Measurements from ENCODE around the gene LYRM2.
"Not testable (repeated sequence)": the region's sequence is repeated elsewhere in the genome, so short reads cannot be mapped to it uniquely, and the experiment has no call there.

Gene LYRM2

DNA sequence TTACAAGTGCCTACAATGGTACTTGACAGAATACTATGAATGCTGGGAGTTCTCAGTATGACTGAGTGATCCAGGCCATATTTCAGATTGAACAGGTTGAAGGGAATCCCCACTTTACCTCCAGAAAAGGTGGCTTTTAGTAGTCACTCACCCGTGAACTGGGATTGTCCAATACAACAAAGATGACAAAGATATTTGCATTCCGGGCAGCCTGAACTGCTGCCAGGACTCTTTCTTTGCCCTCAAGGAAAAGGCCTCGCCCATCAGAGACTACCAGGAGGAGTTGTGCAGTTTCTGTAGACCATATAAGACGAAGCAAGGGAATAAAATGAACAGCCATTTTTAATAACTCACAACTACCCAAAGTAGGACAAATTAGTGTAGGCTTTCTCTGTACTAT is 6.3 kb upstream of the LYRM2 start:
- DNase-seq (ENCODE audit: low read depth) = no peak

DNA sequence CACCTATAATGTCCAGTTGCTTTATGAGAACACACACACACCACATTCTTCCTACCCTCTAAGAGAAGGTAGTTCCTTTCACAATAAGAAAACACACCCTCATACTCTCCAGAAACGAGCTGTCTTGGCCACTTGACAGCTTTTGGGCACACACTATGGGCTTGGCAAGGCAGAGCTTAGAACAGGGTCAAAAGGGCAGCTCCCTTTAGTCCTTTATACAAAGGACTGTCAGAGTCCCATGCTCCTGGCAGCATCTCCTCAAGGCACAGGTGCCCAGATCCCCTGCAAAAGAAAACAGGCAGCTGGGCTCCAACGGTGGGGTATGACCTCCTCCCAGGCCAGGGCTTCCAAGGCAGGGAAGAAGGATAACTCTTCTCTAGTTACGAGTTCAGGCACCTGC is 4.9 kb upstream of the LYRM2 start:
- DNase-seq (ENCODE audit: low read depth) = no peak

DNA sequence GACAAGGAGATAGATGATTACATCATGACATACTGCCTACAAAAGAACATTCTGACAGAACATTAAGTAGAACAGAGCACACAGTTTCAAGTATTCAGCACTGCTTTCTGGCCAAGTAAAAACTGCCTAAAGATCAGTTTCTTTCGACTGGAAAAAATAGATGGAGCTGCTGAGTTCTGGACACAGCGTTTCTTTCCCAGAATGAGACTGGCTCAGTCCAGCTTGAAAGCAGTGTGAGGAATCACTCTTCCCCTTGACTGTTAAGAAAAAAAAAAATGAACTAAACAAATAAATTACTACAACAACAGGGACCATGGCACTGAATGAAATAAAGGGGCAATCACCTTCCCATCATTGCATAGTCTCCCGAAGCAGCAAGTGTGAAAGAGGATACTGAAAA is 4.4 kb upstream of the LYRM2 start:
- no peak for DNase-seq (ENCODE audit: low read depth)

DNA sequence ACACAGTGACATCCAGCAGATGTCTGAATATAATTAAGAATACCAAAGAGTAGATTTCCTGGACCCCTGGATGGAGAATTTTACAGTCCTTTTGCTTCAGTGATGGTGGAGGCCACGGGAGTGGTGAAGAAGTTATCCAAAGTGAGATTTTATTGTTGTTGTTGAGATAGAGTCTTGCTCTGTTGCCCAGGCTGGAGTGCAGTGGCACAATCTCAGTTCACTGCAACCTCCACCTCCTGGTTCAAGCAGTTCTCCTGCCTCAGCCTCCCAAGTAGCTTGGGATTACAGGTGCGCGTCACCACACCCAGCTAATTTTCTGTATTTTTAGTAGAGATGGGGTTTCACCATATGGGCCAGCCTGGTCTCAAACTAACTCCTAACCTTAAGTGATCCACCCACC is 3.0 kb upstream of the LYRM2 start:
- not testable (repeated sequence) for DNase-seq (ENCODE audit: low read depth)

DNA sequence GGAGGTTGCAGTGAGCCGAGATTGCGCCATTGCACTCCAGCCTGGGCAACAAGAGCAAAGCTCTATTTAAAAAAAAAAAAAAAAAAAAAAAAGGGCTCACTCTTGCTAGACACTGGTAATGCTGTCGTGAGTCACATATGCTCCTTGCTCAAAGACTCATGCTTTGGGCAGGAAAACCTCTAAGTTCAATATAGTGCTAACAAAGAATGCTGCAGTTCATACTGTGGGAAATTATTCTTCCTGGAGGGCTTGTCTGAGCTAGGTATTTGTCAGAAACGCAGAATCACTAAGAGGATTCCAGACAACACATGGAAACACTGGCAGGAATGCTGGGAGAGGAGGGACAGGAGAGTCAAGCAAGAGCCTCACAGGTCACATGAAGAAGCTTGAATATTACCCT is 2.3 kb upstream of the LYRM2 start:
- DNase-seq (ENCODE audit: low read depth) = no peak

DNA sequence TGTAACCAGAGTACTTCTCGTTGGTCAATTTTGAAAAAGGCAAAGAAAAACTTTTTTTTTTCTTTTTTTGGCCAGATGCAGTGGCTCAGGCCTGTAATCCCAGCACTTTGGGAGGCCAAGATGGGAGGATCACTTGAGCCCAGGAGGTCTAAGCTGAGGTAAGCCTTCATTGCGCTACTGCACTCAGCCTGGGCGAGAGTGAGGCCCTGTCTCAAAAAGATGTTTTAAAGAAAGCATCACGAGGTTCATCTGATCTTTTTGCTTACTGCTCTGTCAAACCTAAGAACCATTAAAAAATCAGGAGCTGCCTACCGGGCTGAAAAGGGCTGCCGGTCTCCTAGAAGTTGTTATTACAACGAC is 607 bp downstream of the LYRM2 start:
- no peak for DNase-seq (ENCODE audit: low read depth)

DNA sequence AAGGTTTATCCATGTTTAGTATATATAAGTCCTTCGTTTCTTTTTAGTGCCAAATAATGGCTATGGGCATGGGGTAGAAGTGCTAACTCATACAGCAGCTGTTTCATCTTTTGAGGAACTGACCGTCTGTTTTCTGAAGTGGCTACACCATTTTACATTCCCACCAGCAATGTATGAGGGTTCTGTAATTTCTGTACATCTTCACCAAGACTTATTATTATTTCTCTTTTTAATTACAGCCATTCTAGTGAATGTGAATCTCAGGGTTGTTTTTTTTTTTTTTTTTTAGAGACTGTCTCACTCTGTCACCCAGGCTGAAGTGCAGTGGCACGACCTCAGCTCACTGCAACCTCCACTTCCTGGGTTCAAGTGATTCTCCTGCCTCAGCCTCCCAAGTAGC is 2.1 kb downstream of the LYRM2 start:
- DNase-seq (ENCODE audit: low read depth) = not testable (repeated sequence)

DNA sequence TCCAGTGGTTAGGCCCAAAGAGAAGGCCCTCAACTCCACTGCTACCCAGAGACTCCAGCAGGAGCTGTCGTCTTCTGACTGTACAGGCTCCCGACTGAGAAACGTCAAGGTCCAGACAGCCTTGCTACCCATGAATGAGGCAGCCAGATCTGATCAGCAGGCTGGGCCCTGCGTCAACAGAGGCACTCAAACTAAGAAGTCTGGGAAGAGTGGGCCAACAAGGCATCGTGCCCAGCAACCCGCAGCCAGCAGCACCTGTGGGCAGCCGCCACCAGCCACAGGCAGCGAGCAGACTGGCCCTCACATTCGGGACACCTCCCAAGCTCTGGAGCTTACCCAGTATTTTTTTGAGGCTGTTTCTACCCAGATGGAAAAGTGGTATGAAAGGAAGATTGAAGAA is 8.1 kb downstream of the LYRM2 start:
- DNase-seq (ENCODE audit: low read depth) = no peak

DNA sequence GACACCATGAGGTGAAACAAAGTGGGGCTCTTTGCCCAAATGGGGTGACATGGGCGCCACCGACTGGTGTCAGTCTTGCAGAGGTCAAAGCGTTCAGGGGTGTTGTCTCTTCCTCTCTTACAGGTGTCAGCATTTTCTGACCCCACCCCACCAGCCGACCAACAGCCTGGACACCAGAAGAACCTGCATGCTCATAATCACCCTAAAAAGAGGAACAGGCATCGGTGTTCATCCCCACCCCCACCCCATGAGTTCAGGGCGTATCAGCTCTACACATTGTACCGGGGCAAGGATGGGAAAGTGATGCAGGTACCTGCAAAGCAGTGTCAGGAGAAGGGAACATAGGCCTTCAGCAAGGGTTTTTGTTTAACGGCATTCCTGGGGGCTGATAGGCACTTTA is 14.8 kb downstream of the LYRM2 start:
- DNase-seq (ENCODE audit: low read depth) = no peak

DNA sequence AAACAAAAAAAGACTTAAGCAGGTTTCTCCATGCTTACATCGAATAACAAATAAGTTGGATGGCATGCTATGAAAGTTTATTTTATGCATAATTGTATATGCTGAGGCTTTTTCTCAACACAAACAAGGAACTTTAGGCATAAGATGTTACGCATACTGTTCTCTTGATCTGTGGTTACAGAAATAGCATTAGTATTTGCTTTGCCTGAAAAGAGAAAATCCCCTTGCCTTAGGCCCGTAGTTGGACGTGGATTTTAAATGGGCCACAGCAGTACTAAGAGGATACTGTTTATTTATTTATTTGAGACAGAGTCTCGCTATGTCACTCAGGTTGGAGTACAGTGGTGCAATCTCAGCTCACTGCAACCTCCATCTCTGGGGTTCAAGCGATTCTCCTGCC is 19.0 kb downstream of the LYRM2 start:
- DNase-seq (ENCODE audit: low read depth) = no peak

DNA sequence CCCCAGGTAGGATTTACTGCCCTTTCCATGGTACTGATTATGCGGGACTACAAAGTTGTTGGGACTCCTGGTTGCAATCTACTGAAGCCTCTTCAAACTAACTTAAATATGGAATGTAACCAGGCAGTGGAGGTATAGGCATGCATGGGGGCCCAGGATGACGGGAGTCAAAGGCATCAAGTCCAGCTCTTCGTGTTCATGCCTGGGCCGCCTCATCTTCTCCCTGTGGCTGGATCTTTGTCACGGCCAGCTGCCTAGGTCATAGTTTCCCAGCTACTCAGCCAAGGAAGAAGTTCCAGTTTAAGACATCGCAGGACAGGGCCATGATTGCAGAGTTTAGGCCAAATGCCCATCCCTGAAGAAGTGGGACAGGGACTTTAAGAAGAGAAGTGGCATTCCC is 20.5 kb downstream of the LYRM2 start:
- DNase-seq (ENCODE audit: low read depth) = no peak

DNA sequence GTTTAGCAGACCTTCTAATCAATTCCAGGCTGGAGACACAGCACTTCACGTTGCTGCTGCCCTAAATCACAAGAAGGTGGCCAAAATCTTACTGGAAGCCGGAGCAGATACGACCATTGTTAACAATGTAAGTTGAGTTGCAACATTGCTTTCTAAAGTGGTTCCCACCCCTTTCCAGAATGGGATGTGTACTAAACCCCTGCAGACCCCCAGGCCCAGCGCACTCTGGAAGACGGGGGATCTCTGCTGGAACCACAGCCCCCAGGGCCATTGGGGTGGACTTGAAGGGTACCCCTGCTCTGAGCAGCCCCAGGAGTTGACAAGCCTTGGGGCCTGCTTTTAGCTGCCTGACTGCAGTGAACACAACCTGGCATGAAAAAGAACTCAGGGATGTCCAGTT is 22.0 kb downstream of the LYRM2 start:
- DNase-seq (ENCODE audit: low read depth) = no peak

DNA sequence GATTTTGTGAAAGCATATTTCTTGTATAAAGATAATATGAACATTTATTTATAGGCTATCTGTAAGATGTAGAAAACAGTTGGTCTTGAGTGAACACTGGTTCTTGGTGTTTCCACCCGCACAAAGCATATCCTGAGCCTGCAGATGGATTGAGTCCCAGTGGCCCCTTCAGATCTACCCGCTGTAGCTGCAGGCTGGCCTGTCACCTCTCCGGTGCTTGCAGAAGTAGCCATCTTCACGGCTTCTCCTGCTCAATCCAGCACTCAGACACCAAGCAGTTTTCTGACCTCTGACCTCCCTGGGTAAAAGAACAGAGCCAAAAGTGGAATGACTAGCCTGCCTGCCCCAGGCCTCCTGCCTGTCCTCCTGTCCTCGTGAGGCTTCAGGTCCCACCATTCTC is 22.7 kb downstream of the LYRM2 start:
- DNase-seq (ENCODE audit: low read depth) = no peak

DNA sequence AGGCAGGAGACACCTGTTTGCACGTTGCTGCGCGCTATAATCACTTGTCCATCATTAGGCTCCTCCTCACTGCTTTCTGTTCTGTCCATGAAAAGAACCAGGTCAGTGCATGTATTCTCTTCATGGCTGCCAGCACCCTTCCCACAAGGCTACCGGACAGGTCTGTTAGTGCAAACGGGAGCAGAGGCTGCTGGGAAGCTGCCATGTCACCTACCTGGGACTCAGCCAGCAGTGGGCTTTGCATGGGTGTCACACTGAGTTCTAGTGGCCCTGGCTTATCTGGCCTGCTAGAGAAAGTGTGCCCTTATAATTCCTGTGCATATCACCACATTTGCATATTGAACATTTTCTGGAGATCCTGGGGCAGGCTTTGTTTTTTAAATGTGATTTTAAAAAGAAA is 24.8 kb downstream of the LYRM2 start:
- DNase-seq (ENCODE audit: low read depth) = no peak

DNA sequence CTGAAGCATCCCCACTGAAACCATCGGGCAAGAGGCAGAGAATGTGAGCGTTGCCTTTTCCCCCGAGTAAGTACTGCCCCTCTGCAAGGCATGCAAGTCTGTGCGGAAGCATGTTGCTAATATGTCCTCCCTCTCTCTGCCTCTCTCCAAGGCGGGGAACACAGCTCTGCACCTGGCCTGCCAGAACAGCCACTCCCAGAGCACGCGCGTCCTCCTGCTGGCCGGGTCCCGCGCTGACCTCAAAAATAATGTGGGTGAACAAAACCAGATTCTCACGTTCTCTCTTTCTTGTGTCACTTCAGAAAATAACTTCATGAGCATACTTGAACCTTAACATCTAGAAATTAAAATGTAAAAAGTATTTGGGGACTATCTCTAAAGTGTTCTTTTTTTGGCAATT is 26.4 kb downstream of the LYRM2 start:
- DNase-seq (ENCODE audit: low read depth) = no peak

DNA sequence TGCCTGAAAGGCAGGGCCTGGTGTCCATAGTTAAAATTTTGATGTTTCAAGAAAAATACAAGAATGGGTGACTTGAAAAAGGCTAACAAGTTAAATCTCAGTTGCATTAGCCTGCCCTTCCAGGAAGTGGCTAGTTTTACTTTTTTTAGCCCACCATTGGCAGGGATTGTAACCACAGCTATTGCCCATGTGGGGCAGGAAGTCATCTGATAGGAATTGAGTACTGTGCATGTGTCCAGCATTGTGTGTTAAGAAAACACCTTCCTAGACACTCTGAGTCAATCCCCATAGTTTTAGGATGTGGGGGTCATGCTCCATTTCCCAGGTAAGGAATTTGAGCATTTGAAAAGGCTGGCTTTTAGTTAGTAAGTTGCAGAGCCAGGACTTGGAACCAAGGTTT is 26.9 kb downstream of the LYRM2 start:
- no peak for DNase-seq (ENCODE audit: low read depth)

DNA sequence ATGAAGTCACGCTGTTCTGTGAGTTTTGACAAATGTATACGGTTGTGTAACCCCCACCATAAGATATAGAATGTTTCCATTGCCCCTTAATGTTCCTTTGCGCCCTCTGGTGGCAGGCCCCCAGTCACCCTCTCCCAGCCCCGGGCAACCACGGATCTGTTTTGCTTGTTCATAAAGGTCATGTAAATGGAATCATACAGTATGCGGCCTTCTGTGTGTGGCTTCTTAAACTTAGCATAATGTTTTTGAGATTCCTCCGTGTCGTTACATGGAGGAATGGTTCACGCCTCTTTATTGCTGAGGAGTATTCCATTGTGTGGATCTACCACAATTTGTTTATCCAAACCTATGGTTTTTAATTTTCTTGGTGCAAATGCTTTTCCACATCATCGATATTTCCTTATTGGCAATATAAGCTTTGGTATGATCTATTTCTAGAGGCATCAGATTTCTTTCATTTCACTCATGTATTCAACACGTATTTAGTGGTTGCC is 28.4 kb downstream of the LYRM2 start:
- DNase-seq (ENCODE audit: low read depth) = peak; percentile 62

DNA sequence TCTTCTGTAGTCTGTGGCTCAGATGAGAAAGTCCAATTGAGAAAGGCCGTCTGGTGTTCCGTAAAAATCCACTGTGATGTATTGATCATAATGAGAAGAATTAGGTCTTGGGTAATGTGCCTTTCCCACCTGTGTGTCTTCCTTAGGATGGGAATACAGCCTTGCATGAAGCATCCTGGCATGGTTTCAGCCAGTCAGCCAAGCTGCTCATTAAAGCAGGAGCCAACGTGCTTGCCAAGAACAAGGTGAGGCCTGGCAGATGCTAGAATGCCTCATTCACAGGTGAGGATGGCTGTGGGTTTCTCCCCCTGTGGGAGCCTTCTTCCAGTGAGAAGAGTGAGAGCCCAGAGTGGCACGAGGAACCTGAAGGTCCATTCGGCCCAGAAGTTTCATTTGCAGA is 32.7 kb downstream of the LYRM2 start:
- DNase-seq (ENCODE audit: low read depth) = no peak

DNA sequence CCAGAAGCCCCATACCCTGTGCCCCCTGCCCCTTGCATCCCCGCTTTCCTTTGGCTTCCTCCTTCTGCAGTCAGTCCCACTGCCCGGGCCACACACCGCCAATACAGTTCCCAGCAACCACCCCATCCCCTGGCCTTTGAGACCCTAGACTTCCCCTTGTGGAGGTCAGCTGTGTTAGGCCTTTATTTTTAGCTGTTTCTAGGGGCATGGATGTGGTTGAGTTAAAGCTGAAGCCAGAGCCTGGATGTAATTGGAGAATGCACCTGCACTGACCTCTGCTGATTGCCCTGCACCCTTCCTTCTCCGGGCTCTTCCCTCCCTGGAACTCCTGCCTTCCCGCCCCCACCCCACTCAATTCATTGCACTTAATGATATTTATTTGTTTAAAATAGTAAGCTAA is 33.9 kb downstream of the LYRM2 start:
- no peak for DNase-seq (ENCODE audit: low read depth)

DNA sequence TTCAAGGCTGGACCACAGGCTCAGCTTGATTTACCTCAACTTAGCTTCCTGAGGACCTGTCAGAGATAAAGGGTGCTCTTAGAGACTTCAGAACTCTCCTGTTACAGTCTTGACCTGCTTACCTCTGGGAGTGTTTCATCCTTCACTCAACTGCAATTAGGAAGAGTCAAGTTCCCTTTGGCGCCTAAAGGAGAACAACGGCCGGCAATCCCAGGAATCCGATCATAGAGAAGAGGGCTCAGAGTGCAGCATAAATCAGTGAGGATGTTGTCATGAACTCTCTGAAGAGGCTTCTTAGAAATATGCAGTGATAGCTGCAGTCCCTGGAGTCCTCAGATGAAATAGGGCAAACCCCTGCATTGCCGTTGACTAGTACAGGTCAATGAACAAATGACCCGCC is 36.4 kb downstream of the LYRM2 start:
- no peak for DNase-seq (ENCODE audit: low read depth)

DNA sequence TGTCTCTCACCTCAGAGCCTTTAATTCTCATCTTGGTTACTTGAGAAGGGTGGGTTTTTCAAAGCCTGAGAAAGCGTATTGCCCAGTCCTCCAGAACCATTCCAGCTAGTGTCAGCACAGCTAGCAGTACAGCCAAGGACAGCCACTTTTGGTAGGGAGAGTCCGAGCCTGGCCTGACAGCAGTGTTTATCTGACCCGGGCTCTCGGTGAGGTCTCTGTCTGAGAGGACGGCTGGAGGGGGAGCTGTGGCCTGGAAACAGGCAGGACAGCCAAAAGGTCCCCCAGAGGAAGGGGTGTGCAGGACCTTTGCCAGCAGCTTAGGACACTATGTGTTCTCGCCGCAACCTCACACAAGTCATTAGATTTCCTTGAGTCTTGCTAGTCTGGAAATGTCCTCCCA is 38.8 kb downstream of the LYRM2 start:
- no peak for DNase-seq (ENCODE audit: low read depth)

DNA sequence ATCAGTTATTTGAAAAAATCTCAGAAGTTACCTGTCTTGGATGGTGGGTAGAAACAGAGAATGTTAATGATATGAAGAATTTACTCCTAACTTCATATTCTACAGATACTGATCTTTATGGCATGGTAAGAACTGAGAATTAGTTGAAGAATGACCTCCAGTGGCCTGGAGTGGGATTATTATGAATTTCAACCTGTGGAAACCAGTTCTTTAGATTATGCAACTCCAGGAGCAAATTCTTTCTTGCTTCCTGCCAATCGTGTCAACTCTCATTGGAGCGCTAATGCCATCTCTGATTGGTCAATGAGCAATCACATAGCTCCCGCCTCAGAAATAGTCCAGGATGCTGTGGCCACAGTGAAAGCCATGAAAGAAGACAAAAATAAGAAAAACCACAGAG is 40.6 kb downstream of the LYRM2 start:
- no peak for DNase-seq (ENCODE audit: low read depth)

DNA sequence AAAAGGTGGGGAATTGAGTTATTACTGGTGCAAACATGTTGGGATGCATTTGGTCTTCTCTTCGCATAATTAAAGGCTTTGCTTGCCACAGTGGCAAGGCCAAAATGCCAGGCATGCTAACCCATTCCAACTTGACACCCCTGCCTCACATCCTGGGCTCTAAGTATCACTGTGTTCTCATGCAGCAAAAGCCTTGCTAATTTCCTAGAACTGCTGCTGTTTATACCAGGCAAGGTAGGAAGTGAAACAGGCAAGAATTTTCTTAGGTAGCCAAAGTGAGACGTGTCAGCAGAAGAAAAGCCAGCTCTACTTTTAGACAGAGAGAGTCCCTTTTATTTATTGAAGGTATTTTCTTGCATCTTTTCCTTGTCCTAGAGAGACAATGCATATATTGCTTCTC is 41.2 kb downstream of the LYRM2 start:
- DNase-seq (ENCODE audit: low read depth) = no peak

DNA sequence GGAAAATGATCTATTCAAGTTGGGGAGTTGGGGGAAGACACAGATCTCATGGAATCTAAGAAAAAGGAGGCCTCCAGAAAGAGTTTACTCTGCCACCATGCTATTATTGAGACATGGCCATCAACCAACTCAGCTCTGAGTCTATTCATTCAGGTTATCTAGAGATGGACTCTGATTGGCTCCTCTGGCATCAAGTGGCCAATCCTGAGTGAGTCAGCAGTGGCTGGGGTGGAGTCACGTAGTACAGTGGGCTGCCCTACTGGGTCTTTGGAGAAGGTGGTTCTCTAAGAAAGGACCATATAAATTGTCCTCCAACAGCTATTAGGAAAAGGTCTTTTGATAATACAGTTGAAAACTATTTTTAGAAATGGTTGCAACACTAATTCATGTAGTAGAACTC is 42.1 kb downstream of the LYRM2 start:
- no peak for DNase-seq (ENCODE audit: low read depth)

DNA sequence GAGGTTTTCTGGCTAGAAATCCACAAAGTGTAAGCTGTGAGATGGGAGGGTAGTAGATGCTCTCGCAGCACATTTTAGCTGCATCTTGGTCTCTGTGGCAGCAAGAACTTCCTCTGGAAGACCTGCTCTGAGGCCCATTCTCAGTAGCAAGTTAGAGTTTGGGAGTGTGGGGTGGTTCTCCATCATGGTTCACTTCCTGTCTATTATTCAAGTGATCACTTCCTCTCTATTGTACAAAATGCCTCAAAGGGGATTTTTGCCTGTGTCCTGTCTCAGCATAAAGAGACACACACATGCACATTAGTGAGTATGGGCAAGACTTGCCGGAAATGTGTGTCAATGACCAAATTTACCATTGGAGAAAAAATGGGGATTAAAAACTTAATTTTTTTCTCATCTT is 42.5 kb downstream of the LYRM2 start:
- DNase-seq (ENCODE audit: low read depth) = no peak

Measured in activated T-cell treated with anti-CD3 and anti-CD28 coated beads for 48 hours (primary cell).